Caco-2 (cell line): ENCODE data around the gene ATP7B. TPM values are rescaled to one million over a fixed set of nuclear protein-coding genes. Genes with fewer than 3 reads are reported as not detected.
"Not testable (repeated sequence)": the region's sequence is repeated elsewhere in the genome, so short reads cannot be mapped to it uniquely, and the experiment has no call there.

Experiments
- BruUV-seq: library from RNA; stranded (reverse); fragments of 400-500 nt; replicated peaks from 2 replicates; lab custom pipeline; 2021; lab: Mats Ljungman, UMichigan
- CTCF ChIA-PET: fragments of 300-600 bp; sonication (Branson Sonifier 250); formaldehyde crosslinking; loops from one replicate; lab custom pipeline; 2022; ENCODE audit warnings: antibody characterized with exemption; lab: Charles Lee
- POLR2A ChIA-PET: fragments of 300-600 bp; sonication (Branson Sonifier 250); formaldehyde crosslinking; loops from one replicate; lab custom pipeline; 2022; ENCODE audit warnings: antibody characterized with exemption; lab: Charles Lee
- DNase-seq, 2 experiments: peaks; one replicate each; pipeline versions ENCODE4 v3.0.0 to v3.0.0-alpha.2; 2020 to 2022
- H3K27me3 ChIP-seq: replicated peaks from 2 replicates; pipeline ENCODE4 v1.6.0; 2011; ENCODE audit warnings: low read length; ENCODE audit not compliant: control insufficient read depth, insufficient read depth
- H3K36me3 ChIP-seq: 2 replicates; pipeline ENCODE4 v1.5.1; 2011; ENCODE audit warnings: low read length; ENCODE audit not compliant: control insufficient read depth, insufficient read depth
- H3K4me1 ChIP-seq: fragments of 250-450 bp; sonication (Bioruptor Pico); 2 replicates; pipeline ENCODE4 v1.5.1; 2020; ENCODE audit warnings: mild to moderate bottlenecking
- H3K4me3 ChIP-seq: 2 replicates; pipeline ENCODE4 v1.5.1; 2011; ENCODE audit warnings: low read depth, mild to moderate bottlenecking, control low read depth, low read length
- H3K9me3 ChIP-seq: fragments of 250-450 bp; sonication (Bioruptor Pico); 2 replicates; pipeline ENCODE4 v1.5.1; 2020; ENCODE audit warnings: mild to moderate bottlenecking, moderate library complexity
- H3K27ac Mint-ChIP-seq: one replicate; pipeline ENCODE4 v1.8.0; 2022; ENCODE audit warnings: mixed read lengths; ENCODE audit not compliant: unreplicated experiment
- H3K27me3 Mint-ChIP-seq: one replicate; pipeline ENCODE4 v1.8.0; 2022; ENCODE audit warnings: mixed read lengths; ENCODE audit not compliant: insufficient read depth, unreplicated experiment
- H3K36me3 Mint-ChIP-seq: one replicate; pipeline ENCODE4 v1.8.0; 2022; ENCODE audit warnings: mild to moderate bottlenecking, mixed read lengths; ENCODE audit not compliant: insufficient read depth, unreplicated experiment
- H3K4me1 Mint-ChIP-seq: one replicate; pipeline ENCODE4 v1.8.0; 2022; ENCODE audit warnings: low read depth, mixed read lengths; ENCODE audit not compliant: unreplicated experiment
- H3K4me3 Mint-ChIP-seq: one replicate; pipeline ENCODE4 v1.8.0; 2022; ENCODE audit warnings: mild to moderate bottlenecking, moderate library complexity, mixed read lengths; ENCODE audit not compliant: unreplicated experiment
- H3K9me3 Mint-ChIP-seq: one replicate; pipeline ENCODE4 v1.8.0; 2022; ENCODE audit warnings: mixed read lengths; ENCODE audit not compliant: unreplicated experiment
- CTCF ChIP-seq, 2 experiments: fragments of 200-600 bp in 1 of 2; IDR thresholded peaks; 1 replicate in 1 of 2; 2 replicates in 1 of 2; pipeline versions ENCODE4 v1.5.1 to v1.8.0; 2011 to 2022; ENCODE audit warnings: antibody characterized with exemption in 1 of 2, control low read depth in 1 of 2, inconsistent platforms in 1 of 2, low read depth in 1 of 2, low read length in 1 of 2, mild to moderate bottlenecking in 1 of 2, moderate library complexity in 1 of 2; ENCODE audit not compliant: insufficient read depth in 1 of 2, severe bottlenecking in 1 of 2, unreplicated experiment in 1 of 2
- intact Hi-C: fragments of 100-400 bp; cut with micrococcal nuclease; formaldehyde crosslinking; loops from one replicate; pipeline ENCODE4 v1.10.0; 2022; ENCODE audit not compliant: unreplicated experiment
- total RNA-seq: library from RNA; stranded (reverse); gene quantifications from 2 replicates; pipeline ENCODE4 v1.2.3, GENCODE V29; 2022

The ATP7B gene
- total RNA-seq, 1 experiment from 2014 or later, result 50.7 TPM

DNA sequence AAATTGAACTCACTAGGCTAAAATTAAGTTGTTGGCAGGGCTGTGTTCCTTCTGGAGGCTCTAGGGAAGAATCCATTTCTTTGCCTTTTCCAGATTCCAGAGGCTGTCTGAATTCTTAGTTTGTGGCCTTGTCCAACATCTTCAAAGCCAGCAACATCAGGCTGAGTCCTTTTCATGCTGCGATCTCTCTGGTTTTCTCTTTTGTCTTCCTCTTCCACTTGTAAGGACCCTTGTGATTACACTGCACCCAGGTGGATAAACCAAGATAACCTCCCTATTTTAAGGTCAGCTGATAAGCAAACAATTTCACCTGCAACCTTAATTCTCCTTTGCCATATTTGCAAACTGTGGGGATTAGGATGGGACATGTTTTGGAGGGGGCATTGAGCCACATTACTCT is 24.8 kb upstream of the ATP7B start:
- no peaks in the 10 kb centered on the region for H3K27me3 Mint-ChIP-seq
- peaks cover 17% of the 10 kb centered on the region for H3K4me1 ChIP-seq
- H3K36me3 Mint-ChIP-seq, result no peaks in the 10 kb centered on the region
- H3K4me3 Mint-ChIP-seq, result no peak overlapping the region
- BruUV-seq, result no TSS peak
- DNase-seq, result peak; percentile 56 to 62
- H3K9me3 ChIP-seq, result no peaks in the 10 kb centered on the region
- H3K27me3 ChIP-seq, result no peaks in the 10 kb centered on the region
- ChIA-PET POLR2A (interaction anchor here (0.7 kb wide), 1 partner anchor 24 kb away, joined by 4 read pairs; the partner anchor contains the start of gene ALG11), CTCF (interaction anchor here (0.7 to 1.4 kb wide), 2 partner anchors 33 to 100 kb away, joined by 3 to 5 read pairs; no protein-coding TSS in a partner anchor)
- H3K4me3 ChIP-seq, result no peak overlapping the region
- no peaks in the 10 kb centered on the region for H3K9me3 Mint-ChIP-seq
- TF ChIP-seq CTCF (IDR thresholded peaks at IDR 0.05; ENCODE audit: insufficient read depth in 1 of 2, low read depth in 1 of 2, low read length in 1 of 2, severe bottlenecking in 1 of 2, unreplicated experiment in 1 of 2), result no peak
- peaks cover 17% of the 10 kb centered on the region for H3K4me1 Mint-ChIP-seq
- peak overlapping the region; percentile 7 for H3K27ac Mint-ChIP-seq
- intact Hi-C loops, result loop anchor here (1.0 kb wide), 3 partner anchors 11 to 35 kb away; partner anchors contain the start of gene ALG11
- no peaks in the 10 kb centered on the region for H3K36me3 ChIP-seq

DNA sequence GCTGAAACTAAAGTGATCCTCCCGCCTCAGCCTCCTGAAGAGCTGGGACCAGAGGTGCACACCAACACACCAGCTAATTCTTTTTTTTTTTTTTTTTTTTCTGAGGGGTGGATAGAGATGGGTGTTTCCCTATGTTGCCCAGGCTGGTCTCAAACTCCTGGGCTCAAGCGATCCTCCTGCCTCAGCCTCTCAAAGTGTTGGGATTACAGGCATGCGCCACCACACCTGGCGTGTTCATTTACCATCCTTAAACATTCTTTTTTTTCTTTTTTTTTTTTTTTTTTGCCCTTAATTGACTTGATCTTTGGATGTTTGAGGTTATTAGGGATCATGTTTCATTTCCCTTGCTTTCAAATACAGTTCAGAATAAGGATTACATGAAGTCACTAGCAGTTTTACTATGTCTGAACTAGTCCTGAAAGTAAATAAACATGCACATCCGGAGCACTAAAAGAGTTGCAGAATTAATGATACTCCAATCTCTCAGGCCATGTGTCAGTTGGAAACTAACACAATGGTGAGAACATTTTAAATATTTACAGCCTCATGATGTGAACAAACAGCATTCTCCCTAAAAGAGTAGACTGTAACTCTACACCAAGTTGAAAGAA is 23.5 kb upstream of the ATP7B start:
- Mint-ChIP-seq H3K4me1 (peaks cover 17% of the 10 kb centered on the region), H3K9me3 (peaks cover 10% of the 10 kb centered on the region), H3K27me3 (no peaks in the 10 kb centered on the region), H3K4me3 (no peak overlapping the region), H3K36me3 (peaks cover 11% of the 10 kb centered on the region), H3K27ac (no peak overlapping the region)
- Histone ChIP-seq H3K9me3 (no peaks in the 10 kb centered on the region), H3K36me3 (no peaks in the 10 kb centered on the region; the same call in 1 of the 2 replicates), H3K4me3 (no peak overlapping the region), H3K4me1 (peaks cover 17% of the 10 kb centered on the region), H3K27me3 (no peaks in the 10 kb centered on the region)
- no peak for TF ChIP-seq CTCF (IDR thresholded peaks at IDR 0.05; ENCODE audit: insufficient read depth in 1 of 2, low read depth in 1 of 2, low read length in 1 of 2, severe bottlenecking in 1 of 2, unreplicated experiment in 1 of 2)
- BruUV-seq, result no TSS peak
- ChIA-PET CTCF (interaction anchor here (0.6 kb wide), 1 partner anchor 53 kb away, joined by 7 read pairs; no protein-coding TSS in a partner anchor), POLR2A (interaction anchor here (0.6 kb wide), 1 partner anchor 161 kb away, joined by 9 read pairs; no protein-coding TSS in a partner anchor)
- no peak for DNase-seq
- intact Hi-C loops, result no loop called here

- H3K27ac Mint-ChIP-seq, result no peak overlapping the region
- Histone ChIP-seq H3K4me1 (peaks cover 17% of the 10 kb centered on the region), H3K9me3 (no peaks in the 10 kb centered on the region), H3K36me3 (no peaks in the 10 kb centered on the region; the same call in 1 of the 2 replicates), H3K27me3 (no peaks in the 10 kb centered on the region), H3K4me3 (no peak overlapping the region)
- POLR2A ChIA-PET, result no interaction called here
- CTCF ChIA-PET, result no interaction called here
- DNase-seq, result no peak
- peaks cover 25% of the 10 kb centered on the region for H3K36me3 Mint-ChIP-seq
- BruUV-seq, result no TSS peak
- no peak overlapping the region for H3K4me3 Mint-ChIP-seq
- peaks cover 25% of the 10 kb centered on the region for H3K9me3 Mint-ChIP-seq
- no peaks in the 10 kb centered on the region for H3K27me3 Mint-ChIP-seq
- H3K4me1 Mint-ChIP-seq, result peaks cover 17% of the 10 kb centered on the region
- no peak for TF ChIP-seq CTCF (IDR thresholded peaks at IDR 0.05; ENCODE audit: insufficient read depth in 1 of 2, low read depth in 1 of 2, low read length in 1 of 2, severe bottlenecking in 1 of 2, unreplicated experiment in 1 of 2)
- intact Hi-C loops, result no loop called here
Measured at GRCh38 chr13:52033039-52033438, 21.8 kb upstream of the ATP7B start.

GRCh38 chr13:52030401-52030800 is 19.2 kb upstream of the ATP7B start:
- H3K4me1 ChIP-seq, result peaks cover 10% of the 10 kb centered on the region
- DNase-seq, H3K27ac Mint-ChIP-seq, H3K4me3 Mint-ChIP-seq, H3K36me3 ChIP-seq, intact Hi-C loops, CTCF ChIA-PET, H3K9me3 ChIP-seq, H3K27me3 Mint-ChIP-seq, H3K27me3 ChIP-seq, POLR2A ChIA-PET, H3K4me3 ChIP-seq, BruUV-seq: not testable (repeated sequence)
- Mint-ChIP-seq H3K9me3 (peaks cover 46% of the 10 kb centered on the region), H3K4me1 (peaks cover 17% of the 10 kb centered on the region), H3K36me3 (peaks cover 44% of the 10 kb centered on the region)
